Vagina (tissue), 2 donors: ENCODE data around the gene HBG2.
"Not testable (repeated sequence)": the region's sequence is repeated elsewhere in the genome, so short reads cannot be mapped to it uniquely, and the experiment has no call there.

Experiments
- POLR2A ChIP-seq, 2 donors: fragments of 450-650 bp; IDR thresholded peaks; one replicate each; pipeline ENCODE4 v1.6.1; 2017; ENCODE audit warnings: antibody characterized with exemption in 2 of 2, mild to moderate bottlenecking in 2 of 2, moderate library complexity in 2 of 2
- TF ChIP-seq, protein P1 (sequence below), 3 experiments: fragments of 450-650 bp in 2 of 3; fragments of 200-600 bp in 1 of 3; sonication (generic) in 1 of 3; IDR thresholded peaks; one replicate each; pipeline ENCODE4 v1.5.1; 2017 to 2019; ENCODE audit warnings: antibody characterized with exemption in 3 of 3, mild to moderate bottlenecking in 2 of 3, moderate library complexity in 2 of 3

DNA sequence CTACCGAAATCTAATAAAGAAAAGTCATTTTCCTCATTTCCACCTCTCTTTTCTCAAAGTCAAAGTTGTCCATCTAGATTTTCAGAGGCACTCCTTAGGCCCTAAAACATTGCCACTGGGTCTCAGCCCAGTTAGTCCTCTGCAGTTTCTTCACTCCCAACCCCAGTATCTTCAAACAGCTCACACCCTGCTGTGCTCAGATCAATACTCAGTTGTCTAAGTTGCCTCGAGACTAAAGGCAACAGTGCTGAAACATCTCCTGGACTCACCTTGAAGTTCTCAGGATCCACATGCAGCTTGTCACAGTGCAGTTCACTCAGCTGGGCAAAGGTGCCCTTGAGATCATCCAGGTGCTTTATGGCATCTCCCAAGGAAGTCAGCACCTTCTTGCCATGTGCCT lies 558 bp downstream of the HBG2 start:
- TF ChIP-seq, protein P1, sequence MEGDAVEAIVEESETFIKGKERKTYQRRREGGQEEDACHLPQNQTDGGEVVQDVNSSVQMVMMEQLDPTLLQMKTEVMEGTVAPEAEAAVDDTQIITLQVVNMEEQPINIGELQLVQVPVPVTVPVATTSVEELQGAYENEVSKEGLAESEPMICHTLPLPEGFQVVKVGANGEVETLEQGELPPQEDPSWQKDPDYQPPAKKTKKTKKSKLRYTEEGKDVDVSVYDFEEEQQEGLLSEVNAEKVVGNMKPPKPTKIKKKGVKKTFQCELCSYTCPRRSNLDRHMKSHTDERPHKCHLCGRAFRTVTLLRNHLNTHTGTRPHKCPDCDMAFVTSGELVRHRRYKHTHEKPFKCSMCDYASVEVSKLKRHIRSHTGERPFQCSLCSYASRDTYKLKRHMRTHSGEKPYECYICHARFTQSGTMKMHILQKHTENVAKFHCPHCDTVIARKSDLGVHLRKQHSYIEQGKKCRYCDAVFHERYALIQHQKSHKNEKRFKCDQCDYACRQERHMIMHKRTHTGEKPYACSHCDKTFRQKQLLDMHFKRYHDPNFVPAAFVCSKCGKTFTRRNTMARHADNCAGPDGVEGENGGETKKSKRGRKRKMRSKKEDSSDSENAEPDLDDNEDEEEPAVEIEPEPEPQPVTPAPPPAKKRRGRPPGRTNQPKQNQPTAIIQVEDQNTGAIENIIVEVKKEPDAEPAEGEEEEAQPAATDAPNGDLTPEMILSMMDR (IDR thresholded peaks at IDR 0.05) = not testable (repeated sequence)
- not testable (repeated sequence) for TF ChIP-seq POLR2A (IDR thresholded peaks at IDR 0.05)
